Measurements from ENCODE around the gene BTN1A1. TPM values are rescaled to one million over a fixed set of nuclear protein-coding genes. Genes with fewer than 3 reads are reported as not detected.
"Not testable (repeated sequence)": the region's sequence is repeated elsewhere in the genome, so short reads cannot be mapped to it uniquely, and the experiment has no call there.

BTN1A1 gene
- total RNA-seq, 4 donors from 2014 or later: not detected

DNA sequence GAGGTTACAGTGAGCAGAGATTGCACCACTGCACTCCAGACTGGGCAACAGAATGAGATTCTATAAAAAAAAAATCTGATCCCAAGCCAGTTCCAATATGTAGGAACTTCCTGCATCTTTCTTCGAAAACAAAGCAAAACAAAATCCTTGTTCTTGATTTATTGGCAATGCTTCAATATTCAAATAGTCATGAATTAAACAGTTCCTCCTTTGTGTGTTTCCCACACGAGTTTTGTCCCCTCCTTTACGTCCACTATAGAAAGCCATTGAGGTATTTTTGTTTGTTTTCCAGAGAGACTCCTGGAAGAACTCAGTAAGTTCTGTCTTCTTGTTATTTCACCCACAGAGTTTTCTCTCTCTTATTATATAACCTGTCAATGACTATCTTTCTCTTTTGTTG, 7.6 kb downstream of the BTN1A1 start:
- Histone ChIP-seq H3K27ac (no peak overlapping the region), H3K4me3 (no peak overlapping the region), H3K9me3 (no peaks in the 10 kb centered on the region), H3K36me3 (no peaks in the 10 kb centered on the region), H3K4me1 (no peaks in the 10 kb centered on the region), H3K27me3 (peaks cover 6 to 7% (median 7%) of the 10 kb centered on the region in 3 donors)
- TF ChIP-seq POLR2A (IDR thresholded peaks at IDR 0.05): no peak
- intact Hi-C loops (cut with DNase I; ENCODE audit: low total_unique reads) (no loop called here), in situ Hi-C loops (cut with MboI; ENCODE audit: low sequenced_read_pairs in 4 of 4) (no loop called here)
- DNase-seq (no peak), ATAC-seq (no peak)

DNA sequence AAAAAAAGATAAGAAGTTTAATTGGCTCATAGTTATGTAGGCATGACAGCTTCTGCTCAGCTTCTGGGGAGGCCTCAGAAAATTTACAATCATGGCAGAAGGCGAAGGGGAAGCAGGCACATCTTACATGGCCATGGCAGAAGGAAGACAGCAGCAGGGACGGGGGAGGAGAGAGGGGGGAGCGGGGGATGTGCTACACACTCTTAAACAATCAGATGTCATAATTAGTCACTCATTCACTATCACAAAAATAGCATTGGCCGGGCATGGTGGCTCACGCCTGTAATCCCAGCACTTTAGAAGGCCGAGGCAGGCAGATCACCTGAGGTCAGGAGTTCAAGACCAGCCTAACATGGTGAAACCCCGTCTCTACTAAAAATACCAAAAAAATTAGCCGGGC, 10.9 kb downstream of the BTN1A1 start:
- not testable (repeated sequence) for H3K4me3 ChIP-seq, DNase-seq

DNA sequence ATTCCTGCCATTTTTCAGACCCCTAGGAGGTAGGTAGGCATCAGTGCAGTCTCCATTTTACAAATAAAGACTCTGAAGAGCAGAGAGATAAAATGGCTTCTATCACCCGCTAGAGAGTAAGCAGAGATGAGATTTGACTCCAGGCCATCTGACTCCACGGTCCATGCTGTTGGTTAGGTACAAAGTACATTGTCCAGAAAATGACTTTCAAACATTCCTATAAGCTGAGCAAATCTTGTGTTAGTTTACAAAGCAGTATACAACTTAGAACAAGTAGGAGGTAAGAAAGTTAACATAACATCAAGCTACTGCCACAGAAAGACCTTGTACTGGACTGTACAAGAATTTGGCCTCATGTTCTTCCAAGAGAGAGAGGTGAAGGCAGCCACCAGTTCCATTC, 14.9 kb downstream of the BTN1A1 start:
- intact Hi-C loops (cut with DNase I; ENCODE audit: low total_unique reads): no loop called here
- TF ChIP-seq, protein P1, sequence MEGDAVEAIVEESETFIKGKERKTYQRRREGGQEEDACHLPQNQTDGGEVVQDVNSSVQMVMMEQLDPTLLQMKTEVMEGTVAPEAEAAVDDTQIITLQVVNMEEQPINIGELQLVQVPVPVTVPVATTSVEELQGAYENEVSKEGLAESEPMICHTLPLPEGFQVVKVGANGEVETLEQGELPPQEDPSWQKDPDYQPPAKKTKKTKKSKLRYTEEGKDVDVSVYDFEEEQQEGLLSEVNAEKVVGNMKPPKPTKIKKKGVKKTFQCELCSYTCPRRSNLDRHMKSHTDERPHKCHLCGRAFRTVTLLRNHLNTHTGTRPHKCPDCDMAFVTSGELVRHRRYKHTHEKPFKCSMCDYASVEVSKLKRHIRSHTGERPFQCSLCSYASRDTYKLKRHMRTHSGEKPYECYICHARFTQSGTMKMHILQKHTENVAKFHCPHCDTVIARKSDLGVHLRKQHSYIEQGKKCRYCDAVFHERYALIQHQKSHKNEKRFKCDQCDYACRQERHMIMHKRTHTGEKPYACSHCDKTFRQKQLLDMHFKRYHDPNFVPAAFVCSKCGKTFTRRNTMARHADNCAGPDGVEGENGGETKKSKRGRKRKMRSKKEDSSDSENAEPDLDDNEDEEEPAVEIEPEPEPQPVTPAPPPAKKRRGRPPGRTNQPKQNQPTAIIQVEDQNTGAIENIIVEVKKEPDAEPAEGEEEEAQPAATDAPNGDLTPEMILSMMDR (IDR thresholded peaks at IDR 0.05 in 4 of 5, conservative IDR thresholded peaks at IDR 0.05 in 1 of 5): no peak
- TF ChIP-seq POLR2A (IDR thresholded peaks at IDR 0.05): no peak

More for the DNA sequence above, 10.9 kb downstream of the BTN1A1 start:
- ATAC-seq; H3K36me3 ChIP-seq; H3K27me3 ChIP-seq; in situ Hi-C loops (cut with MboI; ENCODE audit: low sequenced_read_pairs in 4 of 4); intact Hi-C loops (cut with DNase I; ENCODE audit: low total_unique reads); H3K4me1 ChIP-seq; H3K27ac ChIP-seq; H3K9me3 ChIP-seq: not testable (repeated sequence)

DNA sequence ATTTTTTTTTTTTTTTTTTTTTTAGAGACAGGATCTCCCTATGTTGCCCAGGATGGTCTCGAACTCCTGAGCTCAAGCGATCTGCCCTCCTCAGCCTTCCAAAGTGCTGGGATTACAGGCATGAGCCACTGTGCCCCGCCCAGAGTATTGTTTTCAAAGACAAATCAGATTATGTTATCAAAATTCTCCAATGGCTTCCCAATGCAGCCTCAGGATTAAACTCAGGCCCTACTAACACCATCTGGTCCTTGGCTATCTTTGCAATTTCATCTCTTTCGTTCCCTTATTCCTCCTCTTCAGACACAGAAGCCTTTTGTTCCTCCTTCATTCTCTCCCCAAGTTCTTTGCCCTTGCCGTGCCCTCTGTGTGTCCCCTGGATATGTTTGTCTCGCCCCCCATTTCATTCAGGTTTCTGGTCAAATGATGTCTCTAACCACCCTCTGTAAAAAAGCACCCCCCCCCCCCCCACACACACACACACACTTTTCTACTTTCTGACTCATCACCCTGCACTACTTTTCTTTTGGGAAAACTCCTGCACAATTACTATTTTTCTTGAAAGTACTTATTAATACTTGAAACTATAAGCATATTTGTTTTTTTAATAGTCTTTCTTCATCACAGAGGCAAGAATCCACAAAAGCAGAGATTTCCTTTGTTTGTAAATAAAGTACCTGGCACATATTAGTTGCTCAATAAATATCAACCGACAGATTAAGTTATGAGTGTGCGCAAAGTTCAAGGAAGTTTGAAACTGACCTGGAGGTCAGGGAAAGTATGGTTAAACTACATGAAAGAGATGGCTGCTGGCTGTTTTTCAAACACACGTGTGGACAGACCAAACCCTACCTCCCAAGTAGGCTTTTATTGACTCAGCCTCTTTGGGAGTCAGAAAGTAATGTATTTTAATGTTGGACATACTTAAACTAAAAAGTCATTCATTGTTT, 16.7 kb downstream of the BTN1A1 start:
- DNase-seq: no peak
- Histone ChIP-seq H3K4me1 (peaks cover 5% of the 10 kb centered on the region in 2 donors), H3K9me3 (no peaks in the 10 kb centered on the region), H3K27ac (no peak overlapping the region), H3K4me3 (no peak overlapping the region), H3K36me3 (no peaks in the 10 kb centered on the region), H3K27me3 (no peaks in the 10 kb centered on the region)
- no peak for ATAC-seq
- TF ChIP-seq POLR2A (IDR thresholded peaks at IDR 0.05): no peak
- TF ChIP-seq, protein P1 (IDR thresholded peaks at IDR 0.05 in 4 of 5, conservative IDR thresholded peaks at IDR 0.05 in 1 of 5): no peak
- intact Hi-C loops (cut with DNase I; ENCODE audit: low total_unique reads): no loop called here
- in situ Hi-C loops (cut with MboI; ENCODE audit: low sequenced_read_pairs in 4 of 4): no loop called here

More for the DNA sequence above, 14.9 kb downstream of the BTN1A1 start:
- DNase-seq (no peak), ATAC-seq (no peak)
- no peaks in the 10 kb centered on the region for H3K9me3 ChIP-seq
- H3K4me3 ChIP-seq: no peak overlapping the region
- H3K27ac ChIP-seq: no peak overlapping the region
- H3K36me3 ChIP-seq: no peaks in the 10 kb centered on the region
- in situ Hi-C loops (cut with MboI; ENCODE audit: low sequenced_read_pairs in 4 of 4): no loop called here
- H3K27me3 ChIP-seq: no peaks in the 10 kb centered on the region
- peaks cover under 1% of the 10 kb centered on the region in 2 donors for H3K4me1 ChIP-seq

DNA sequence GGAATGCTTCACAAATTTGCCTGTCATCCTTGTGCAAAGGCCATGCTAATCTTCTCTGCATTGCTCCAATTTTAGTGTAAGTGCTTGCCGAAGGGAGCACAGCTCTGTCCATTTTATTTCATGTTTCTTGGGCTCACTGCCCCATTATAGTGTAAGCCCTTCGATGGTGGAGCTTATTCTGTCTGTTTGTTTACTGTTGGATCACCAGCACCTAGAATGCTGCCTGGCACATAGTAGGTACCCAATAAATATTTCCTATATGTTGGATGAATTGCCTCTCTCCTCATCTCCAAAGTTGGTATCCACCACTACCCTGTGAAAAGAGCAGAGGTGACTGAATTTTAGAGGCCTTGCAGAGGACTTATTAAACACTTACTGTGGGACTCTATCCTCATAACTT, 19.3 kb downstream of the BTN1A1 start:
- no peaks in the 10 kb centered on the region for H3K36me3 ChIP-seq
- no peak for DNase-seq
- in situ Hi-C loops (cut with MboI; ENCODE audit: low sequenced_read_pairs in 4 of 4) (no loop called here), intact Hi-C loops (cut with DNase I; ENCODE audit: low total_unique reads) (no loop called here)
- TF ChIP-seq POLR2A (IDR thresholded peaks at IDR 0.05): no peak
- TF ChIP-seq, protein P1 (IDR thresholded peaks at IDR 0.05 in 4 of 5, conservative IDR thresholded peaks at IDR 0.05 in 1 of 5): no peak
- H3K4me3 ChIP-seq: no peak overlapping the region
- no peak for ATAC-seq
- peaks cover 16 to 26% of the 10 kb centered on the region in 2 donors for H3K4me1 ChIP-seq
- no peaks in the 10 kb centered on the region for H3K27me3 ChIP-seq
- no peaks in the 10 kb centered on the region for H3K9me3 ChIP-seq
- no peak overlapping the region for H3K27ac ChIP-seq
